Fibroblast of pulmonary artery (primary cell): ENCODE measurements around the gene NEUROD1.

Experiments used
- DNase-seq: peaks from one replicate; pipeline ENCODE4 v3.0.0-alpha.2; 2010; ENCODE audit warnings: low read depth
- H3K4me3 ChIP-seq: replicated peaks from 2 replicates; pipeline ENCODE4 v1.5.1; 2011; ENCODE audit warnings: low read depth, mild to moderate bottlenecking, control low read depth, low read length, moderate library complexity
- CTCF ChIP-seq: IDR thresholded peaks from 2 replicates; pipeline ENCODE4 v1.5.1; 2011; ENCODE audit warnings: mild to moderate bottlenecking, control low read depth, low read length, inconsistent platforms; ENCODE audit errors: missing control alignments

The NEUROD1 gene

GRCh38 chr2:181697571-181697970 lies 17.3 kb upstream of the NEUROD1 start:
- DNase-seq, result no peak
- H3K4me3 ChIP-seq, result no peak overlapping the region
- no peak for TF ChIP-seq CTCF

- no peak for TF ChIP-seq CTCF
- H3K4me3 ChIP-seq, result no peak overlapping the region
- DNase-seq, result no peak
These were observed 16.8 kb upstream of the NEUROD1 start for GRCh38 chr2:181697126-181697525.

GRCh38 chr2:181694271-181694670 lies 14.0 kb upstream of the NEUROD1 start:
- H3K4me3 ChIP-seq, result no peak overlapping the region
- no peak for DNase-seq
- TF ChIP-seq CTCF, result no peak

- DNase-seq, result no peak
- TF ChIP-seq CTCF, result no peak
- H3K4me3 ChIP-seq, result no peak overlapping the region
These were observed 10.5 kb upstream of the NEUROD1 start for GRCh38 chr2:181690860-181691259.

- no peak for DNase-seq
- H3K4me3 ChIP-seq, result no peak overlapping the region
- TF ChIP-seq CTCF, result no peak
These were observed 6.4 kb upstream of the NEUROD1 start for GRCh38 chr2:181686576-181687185.

GRCh38 chr2:181685150-181685688 lies 4.9 kb upstream of the NEUROD1 start:
- peak; percentile 30 for DNase-seq
- no peak for TF ChIP-seq CTCF
- H3K4me3 ChIP-seq, result no peak overlapping the region
